GM20000 (cell line): ENCODE results near the gene PAGE4.
A peak's percentile ranks its signal among the peaks of the same experiment; 100 is the strongest.

ENCODE experiments used
- DNase-seq: peaks from one replicate; pipeline ENCODE4 v3.0.0; 2012; ENCODE audit warnings: low spot score
- TF ChIP-seq, protein P1 (sequence below): IDR thresholded peaks from 2 replicates; pipeline ENCODE4 v1.5.1; 2012; ENCODE audit warnings: mild to moderate bottlenecking, control low read depth; ENCODE audit errors: extremely low read depth, missing control alignments

PAGE4 gene

DNA sequence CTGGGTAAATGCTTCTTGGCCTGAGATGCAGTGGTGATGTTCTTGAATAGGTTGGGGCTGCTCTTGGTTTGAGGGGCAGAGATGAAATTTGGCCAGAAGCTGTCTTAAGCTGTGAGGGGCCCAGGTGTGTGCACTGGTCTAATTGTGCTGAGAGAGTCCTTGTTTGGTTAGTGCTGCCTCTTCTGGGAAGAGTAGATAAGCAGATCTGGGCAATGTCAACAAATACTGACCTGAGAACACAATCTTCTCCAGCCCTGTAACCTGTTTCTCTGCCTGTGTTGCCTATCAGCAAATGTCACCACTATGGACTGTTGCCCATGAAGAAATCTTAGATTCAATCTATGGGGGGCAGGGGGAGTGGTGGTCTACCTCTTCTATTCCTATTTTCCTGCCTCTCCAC lies 33.0 kb downstream of the PAGE4 start:
- TF ChIP-seq, protein P1, sequence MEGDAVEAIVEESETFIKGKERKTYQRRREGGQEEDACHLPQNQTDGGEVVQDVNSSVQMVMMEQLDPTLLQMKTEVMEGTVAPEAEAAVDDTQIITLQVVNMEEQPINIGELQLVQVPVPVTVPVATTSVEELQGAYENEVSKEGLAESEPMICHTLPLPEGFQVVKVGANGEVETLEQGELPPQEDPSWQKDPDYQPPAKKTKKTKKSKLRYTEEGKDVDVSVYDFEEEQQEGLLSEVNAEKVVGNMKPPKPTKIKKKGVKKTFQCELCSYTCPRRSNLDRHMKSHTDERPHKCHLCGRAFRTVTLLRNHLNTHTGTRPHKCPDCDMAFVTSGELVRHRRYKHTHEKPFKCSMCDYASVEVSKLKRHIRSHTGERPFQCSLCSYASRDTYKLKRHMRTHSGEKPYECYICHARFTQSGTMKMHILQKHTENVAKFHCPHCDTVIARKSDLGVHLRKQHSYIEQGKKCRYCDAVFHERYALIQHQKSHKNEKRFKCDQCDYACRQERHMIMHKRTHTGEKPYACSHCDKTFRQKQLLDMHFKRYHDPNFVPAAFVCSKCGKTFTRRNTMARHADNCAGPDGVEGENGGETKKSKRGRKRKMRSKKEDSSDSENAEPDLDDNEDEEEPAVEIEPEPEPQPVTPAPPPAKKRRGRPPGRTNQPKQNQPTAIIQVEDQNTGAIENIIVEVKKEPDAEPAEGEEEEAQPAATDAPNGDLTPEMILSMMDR = no peak
- no peak for DNase-seq

DNA sequence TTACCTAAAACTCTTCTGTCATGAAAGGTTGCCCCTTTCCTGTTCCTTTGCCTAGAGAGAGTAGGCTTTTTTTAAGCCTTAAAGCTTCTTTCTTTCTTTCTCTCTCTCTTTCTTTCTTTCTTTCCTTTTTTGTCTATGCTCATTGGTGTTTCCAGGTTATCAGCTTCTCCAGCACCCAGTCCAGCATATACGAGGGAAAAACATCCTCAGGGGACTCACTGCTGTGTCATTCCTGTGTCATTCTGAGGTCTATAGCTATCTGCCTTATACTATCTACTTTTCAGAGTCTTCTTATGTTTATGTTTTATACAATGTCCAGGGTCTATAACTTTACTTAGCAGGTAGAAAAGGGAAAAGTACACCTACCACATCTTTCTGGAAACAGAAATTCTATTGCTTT lies 39.6 kb downstream of the PAGE4 start:
- TF ChIP-seq, protein P1 = no peak
- no peak for DNase-seq

DNA sequence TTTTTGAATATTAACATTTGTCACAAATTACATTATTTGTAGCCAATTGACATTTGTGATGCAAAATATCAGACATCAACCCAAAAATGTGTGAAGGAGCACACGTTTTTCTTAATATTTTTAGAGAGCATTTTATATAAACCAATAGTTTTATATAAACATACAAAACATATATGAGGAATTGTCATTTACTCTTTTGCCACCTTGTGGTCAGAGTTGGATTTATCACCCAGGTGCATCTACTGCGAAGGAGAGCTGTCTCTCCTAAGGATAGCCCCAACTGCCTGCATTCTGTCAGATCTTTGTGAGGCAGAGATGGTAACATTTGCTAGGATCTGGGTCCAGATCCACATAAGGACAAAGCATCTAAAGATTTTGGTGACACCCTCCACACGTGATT lies 47.6 kb downstream of the PAGE4 start:
- TF ChIP-seq, protein P1 = peak; percentile 34
- DNase-seq = peak; percentile 44

DNA sequence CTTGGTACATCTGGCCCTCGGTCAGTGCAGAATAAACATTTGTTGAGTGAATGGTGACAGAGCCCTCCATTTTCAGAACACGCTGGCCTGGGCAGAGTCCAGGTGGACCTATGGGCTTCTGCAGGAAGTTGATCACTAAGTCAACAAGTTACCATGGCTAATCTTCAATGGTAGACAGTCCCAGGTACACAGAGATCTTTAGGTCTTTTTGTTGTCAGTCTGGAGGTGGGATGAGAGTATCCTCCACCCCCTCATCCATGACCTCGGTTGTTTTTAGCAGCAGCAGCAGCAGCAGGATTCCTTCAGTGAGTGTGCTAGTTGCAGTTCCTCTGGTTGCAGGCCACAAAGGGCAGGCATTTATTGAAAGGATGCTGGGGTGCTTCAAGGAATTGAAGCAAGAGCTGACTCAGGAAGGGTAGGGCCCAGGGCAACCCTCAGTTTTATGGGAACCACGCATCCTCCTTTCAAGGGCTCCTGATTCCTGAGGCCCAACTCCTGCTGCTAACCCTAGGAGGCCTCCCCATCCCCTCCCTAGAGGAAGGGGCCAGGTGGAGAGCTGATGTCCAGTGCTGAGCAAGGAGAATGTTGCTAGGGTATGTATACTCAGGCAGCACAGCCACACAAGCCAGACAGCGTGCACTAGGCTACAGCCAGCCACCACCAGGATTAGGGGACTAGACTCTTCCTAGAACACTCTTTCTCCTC lies 48.4 kb downstream of the PAGE4 start:
- TF ChIP-seq, protein P1 = no peak
- no peak for DNase-seq

DNA sequence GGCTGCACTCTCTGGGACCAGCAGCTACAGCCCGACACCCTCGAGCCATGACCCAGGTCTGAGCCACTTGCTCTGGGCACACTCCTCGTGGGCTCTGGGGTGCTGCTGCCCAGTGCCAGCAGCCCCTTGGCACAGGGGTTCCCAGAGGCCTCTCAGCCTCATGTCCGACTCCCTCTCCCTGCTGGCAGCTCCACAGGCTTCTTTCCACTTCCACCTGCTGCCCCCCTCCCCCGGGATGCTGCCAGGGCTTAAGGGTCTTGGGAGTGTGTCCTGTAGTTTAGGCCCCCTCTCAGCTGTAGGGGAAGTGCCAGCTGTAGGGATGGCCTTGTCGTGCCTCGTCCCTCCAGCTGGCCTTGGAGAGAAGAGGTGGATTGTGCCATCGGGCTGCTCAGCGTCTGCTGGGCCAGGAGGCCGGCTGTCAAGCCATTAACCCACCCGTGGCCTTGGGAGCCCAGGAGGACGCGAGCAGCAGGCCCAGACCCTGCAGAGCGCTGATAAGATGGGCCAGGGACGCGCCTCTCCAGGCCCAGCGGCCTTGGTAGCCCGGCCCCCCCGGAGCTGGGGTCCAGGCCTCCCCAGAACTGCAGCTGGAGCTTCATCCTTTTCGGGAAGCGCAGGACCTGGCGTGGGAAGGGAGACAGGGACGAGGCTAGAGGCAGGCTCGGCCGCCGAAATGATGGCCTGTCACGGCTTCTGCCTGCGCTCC lies 49.2 kb downstream of the PAGE4 start:
- no peak for DNase-seq
- TF ChIP-seq, protein P1 = no peak

DNA sequence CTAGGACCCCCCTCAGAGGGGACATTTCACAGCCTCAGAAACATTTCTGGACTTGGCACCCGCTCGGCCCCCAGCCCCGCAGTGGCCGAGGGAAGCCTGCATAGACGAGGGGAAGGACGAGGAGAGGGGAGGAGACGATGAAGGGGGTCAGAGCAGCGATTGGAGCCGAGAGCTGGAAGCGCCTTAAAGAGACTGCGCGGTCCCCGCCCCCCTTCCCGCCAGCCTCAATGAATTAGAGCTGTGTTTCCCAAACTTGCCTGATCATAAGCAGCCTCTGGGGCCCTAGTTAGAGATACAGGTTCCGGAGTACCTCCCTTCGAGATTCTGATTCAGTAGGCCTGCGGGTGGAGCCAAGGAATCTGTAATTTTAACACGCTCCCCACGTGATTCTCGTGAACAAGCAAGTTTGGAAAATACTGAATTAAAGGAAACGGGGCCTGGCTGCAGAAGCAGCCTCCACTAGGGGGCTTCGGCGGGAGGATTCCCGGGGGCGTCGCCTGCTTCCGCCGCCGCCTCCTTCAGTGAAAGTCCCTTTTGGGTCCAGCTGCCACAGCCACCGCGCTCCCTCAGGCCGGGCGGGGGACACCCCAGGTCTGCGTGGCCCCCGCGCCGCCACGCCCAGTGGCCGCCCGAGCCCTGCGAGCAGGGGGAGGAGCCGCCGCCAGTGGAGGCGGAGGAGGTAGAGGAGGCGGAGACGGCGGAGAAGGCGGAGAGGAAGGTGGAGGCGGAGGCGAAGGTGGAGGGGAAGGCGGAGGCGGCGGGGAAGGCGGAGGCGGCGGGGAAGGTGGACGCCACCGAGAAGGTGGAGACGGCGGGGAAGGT lies 49.9 kb downstream of the PAGE4 start, which contains the start of gene USP27X:
TSS of gene USP27X (plus strand) at position 651 of the 822 bp plus-strand sequence. CDS start 824 bp downstream, outside the sequence.
- TF ChIP-seq, protein P1 = peak; percentile 8
- DNase-seq = peak; percentile 85
